ENCODE measurements around the gene PTCD2.
A peak's percentile ranks its signal among the peaks of the same experiment; 100 is the strongest.
"Not testable (repeated sequence)": the region's sequence is repeated elsewhere in the genome, so short reads cannot be mapped to it uniquely, and the experiment has no call there.

PTCD2 gene

GRCh38 chr5:72319976-72320752 lies at the start of gene PTCD2, which contains the start of gene MRPS27:
Gene PTCD2 (plus strand): TSS chr5:72320373. CDS start chr5:72320383, 10 bp downstream.
Gene MRPS27 (minus strand): TSS chr5:72320240. CDS start chr5:72320221, 19 bp downstream.
- DNase-seq = peak; percentile 76

GRCh38 chr5:72271702-72272101 lies 48.5 kb upstream of the PTCD2 start:
- no peak for DNase-seq

- no peak for DNase-seq
Observed at GRCh38 chr5:72272398-72272797, 47.8 kb upstream of the PTCD2 start.

- DNase-seq = no peak
Observed at GRCh38 chr5:72273547-72273946, 46.6 kb upstream of the PTCD2 start.

- DNase-seq = no peak
Observed at GRCh38 chr5:72276219-72276752, 43.9 kb upstream of the PTCD2 start.

GRCh38 chr5:72280581-72281069 lies 39.5 kb upstream of the PTCD2 start:
- DNase-seq = peak; percentile 28

- DNase-seq = no peak
Observed at GRCh38 chr5:72281430-72281763, 38.8 kb upstream of the PTCD2 start.

- DNase-seq = no peak
Observed at GRCh38 chr5:72281764-72282499, 38.2 kb upstream of the PTCD2 start.

GRCh38 chr5:72282878-72283277 lies 37.3 kb upstream of the PTCD2 start:
- DNase-seq = no peak

GRCh38 chr5:72283358-72283757 lies 36.8 kb upstream of the PTCD2 start:
- DNase-seq = no peak

GRCh38 chr5:72284559-72285423 lies 35.4 kb upstream of the PTCD2 start:
- DNase-seq = no peak

GRCh38 chr5:72285424-72285821 lies 34.8 kb upstream of the PTCD2 start:
- DNase-seq = no peak

- no peak for DNase-seq
Observed at GRCh38 chr5:72286798-72287197, 33.4 kb upstream of the PTCD2 start.

GRCh38 chr5:72288924-72289323 lies 31.2 kb upstream of the PTCD2 start:
- no peak for DNase-seq

- DNase-seq = no peak
Observed at GRCh38 chr5:72290356-72291133, 29.6 kb upstream of the PTCD2 start.

GRCh38 chr5:72291601-72292000 lies 28.6 kb upstream of the PTCD2 start:
- no peak for DNase-seq

- no peak for DNase-seq
Observed at GRCh38 chr5:72292411-72292810, 27.8 kb upstream of the PTCD2 start.

- DNase-seq = no peak
Observed at GRCh38 chr5:72293495-72294055, 26.6 kb upstream of the PTCD2 start.

GRCh38 chr5:72294473-72294872 lies 25.7 kb upstream of the PTCD2 start:
- no peak for DNase-seq

- DNase-seq = no peak
Observed at GRCh38 chr5:72295539-72295938, 24.6 kb upstream of the PTCD2 start.

GRCh38 chr5:72296256-72296655 lies 23.9 kb upstream of the PTCD2 start:
- no peak for DNase-seq

GRCh38 chr5:72298136-72298535 lies 22.0 kb upstream of the PTCD2 start:
- DNase-seq = not testable (repeated sequence)

Data from 8988T (cell line).